Upper lobe of right lung (tissue), 1 donor: ENCODE results near the gene PRDX3. TPM values are rescaled to one million over a fixed set of nuclear protein-coding genes. Genes with fewer than 3 reads are reported as not detected.
"Not testable (repeated sequence)": the region's sequence is repeated elsewhere in the genome, so short reads cannot be mapped to it uniquely, and the experiment has no call there.

Source experiments
- ATAC-seq: fragments of 200-7000 bp; cut with Tn5 transposase; one replicate; pipeline ENCODE4 v1.9.1; 2020; ENCODE audit warnings: mild to moderate bottlenecking, moderate library complexity
- DNase-seq: peaks from one replicate; pipeline ENCODE4 v3.0.0-alpha.2; 2020
- H3K27ac ChIP-seq: fragments of 200-600 bp; one replicate; pipeline ENCODE4 v1.8.0; 2022
- H3K27me3 ChIP-seq: fragments of 200-600 bp; one replicate; pipeline ENCODE4 v1.8.0; 2022; ENCODE audit warnings: mild to moderate bottlenecking
- H3K36me3 ChIP-seq: fragments of 200-600 bp; one replicate; pipeline ENCODE4 v1.8.0; 2022
- H3K4me1 ChIP-seq: fragments of 200-600 bp; one replicate; pipeline ENCODE4 v1.8.0; 2022
- H3K4me3 ChIP-seq: fragments of 200-600 bp; one replicate; pipeline ENCODE4 v1.8.0; 2022; ENCODE audit warnings: mild to moderate bottlenecking
- H3K9me3 ChIP-seq: fragments of 200-600 bp; one replicate; pipeline ENCODE4 v1.8.0; 2022
- CTCF ChIP-seq: fragments of 200-600 bp; IDR thresholded peaks from one replicate; pipeline ENCODE4 v1.8.0; 2022; ENCODE audit warnings: antibody characterized with exemption
- intact Hi-C: fragments of 100-400 bp; cut with DNase I; formaldehyde crosslinking; loops from one replicate; pipeline ENCODE4 v1.11.0; 2022
- total RNA-seq: library from RNA; stranded (reverse); fragmentation: NEBNext Ultra II Directional; extraction: Animal tissue kit (Norgen Biotek cat#: 25700); gene quantifications from one replicate; pipeline ENCODE4 v1.2.1, GENCODE V29; 2021
- donor health status: DM: no; HTN: yes; CAD: no; lungs with severe emphysema.

PRDX3 gene
- total RNA-seq, 1 donor from 2014 or later: 76.7 TPM

GRCh38 chr10:119183664-119184412 is 5.2 kb upstream of the PRDX3 start:
- H3K4me1 ChIP-seq: peaks cover 3% of the 10 kb centered on the region
- H3K9me3 ChIP-seq: no peaks in the 10 kb centered on the region
- no peak overlapping the region for H3K27ac ChIP-seq
- intact Hi-C loops: no loop called here
- no peak for ATAC-seq
- H3K36me3 ChIP-seq: no peaks in the 10 kb centered on the region
- no peak for TF ChIP-seq CTCF
- no peak overlapping the region for H3K4me3 ChIP-seq
- no peaks in the 10 kb centered on the region for H3K27me3 ChIP-seq
- peak; percentile 13 for DNase-seq

DNA sequence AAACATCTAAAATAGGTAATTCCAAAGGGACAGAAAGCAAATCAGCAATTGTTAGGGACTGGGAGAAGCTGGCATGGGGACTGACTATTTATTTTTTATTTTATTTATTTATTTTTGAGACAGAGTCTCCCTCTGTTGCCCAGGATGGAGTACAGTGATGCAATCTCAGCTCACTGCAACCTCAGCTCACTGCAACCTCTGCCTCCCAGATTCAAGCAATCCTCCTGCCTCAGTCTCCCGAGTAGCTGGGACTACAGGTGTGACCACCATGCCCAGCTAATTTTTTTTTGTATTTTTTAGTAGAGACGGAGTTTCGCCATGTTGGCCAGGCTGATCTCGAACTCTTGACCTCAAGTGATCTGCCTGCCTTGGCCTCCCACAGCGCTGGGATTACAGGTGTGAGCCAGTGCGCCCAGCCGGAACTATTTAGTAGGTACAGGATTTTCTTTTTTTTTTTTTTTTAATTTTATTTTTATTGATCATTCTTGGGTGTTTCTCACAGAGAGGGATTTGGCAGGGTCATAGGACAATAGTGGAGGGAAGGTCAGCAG is 2.3 kb upstream of the PRDX3 start:
- H3K9me3 ChIP-seq, H3K27ac ChIP-seq, DNase-seq, H3K27me3 ChIP-seq, intact Hi-C loops, ATAC-seq, H3K4me3 ChIP-seq, H3K4me1 ChIP-seq, H3K36me3 ChIP-seq: not testable (repeated sequence)

- Histone ChIP-seq H3K36me3 (peaks cover 23% of the 10 kb centered on the region), H3K4me1 (peaks cover 7% of the 10 kb centered on the region), H3K27ac (peak overlapping the region; percentile 74), H3K4me3 (peak overlapping the region; percentile 65), H3K27me3 (no peaks in the 10 kb centered on the region), H3K9me3 (no peaks in the 10 kb centered on the region)
- ATAC-seq (no peak), DNase-seq (no peak)
- no peak for TF ChIP-seq CTCF
- intact Hi-C loops: no loop called here
Measured at GRCh38 chr10:119177708-119178371, 772 bp downstream of the PRDX3 start.

DNA sequence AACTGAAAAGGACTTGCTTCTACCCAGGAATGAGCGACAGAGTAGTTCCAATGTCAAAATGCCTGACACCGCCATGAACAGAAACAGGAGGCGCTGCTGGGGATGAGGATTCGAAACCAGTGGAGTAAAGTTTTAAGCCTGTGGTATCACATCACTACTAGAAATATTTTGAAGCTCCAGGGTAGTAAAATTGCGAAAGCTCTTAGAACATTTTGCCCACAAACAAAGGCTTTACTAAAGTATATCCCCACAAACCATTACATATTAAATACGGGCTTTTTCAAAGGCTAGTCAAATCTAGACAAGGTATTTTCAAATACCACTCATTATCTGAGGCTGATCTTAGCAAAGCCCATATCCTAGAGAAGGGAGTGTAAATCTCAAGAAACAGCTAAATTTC is 2.4 kb downstream of the PRDX3 start:
- DNase-seq (no peak), ATAC-seq (no peak)
- H3K27me3 ChIP-seq: no peaks in the 10 kb centered on the region
- intact Hi-C loops: no loop called here
- no peak overlapping the region for H3K27ac ChIP-seq
- no peak overlapping the region for H3K4me3 ChIP-seq
- H3K36me3 ChIP-seq: peaks cover 40% of the 10 kb centered on the region
- peaks cover 7% of the 10 kb centered on the region for H3K4me1 ChIP-seq
- H3K9me3 ChIP-seq: no peaks in the 10 kb centered on the region
- TF ChIP-seq CTCF: no peak

- no peaks in the 10 kb centered on the region for H3K9me3 ChIP-seq
- H3K36me3 ChIP-seq: peaks cover 60% of the 10 kb centered on the region
- no peak for ATAC-seq
- H3K4me3 ChIP-seq: no peak overlapping the region
- no peak for DNase-seq
- no peaks in the 10 kb centered on the region for H3K27me3 ChIP-seq
- no peak overlapping the region for H3K27ac ChIP-seq
- H3K4me1 ChIP-seq: peaks cover 6% of the 10 kb centered on the region
- TF ChIP-seq CTCF: no peak
- intact Hi-C loops: no loop called here
Measured at GRCh38 chr10:119174109-119174508, 4.5 kb downstream of the PRDX3 start.

GRCh38 chr10:119167041-119167440 is 11.6 kb downstream of the PRDX3 start:
- H3K36me3 ChIP-seq: peaks cover 49% of the 10 kb centered on the region

More at GRCh38 chr10:119167041-119167440, 11.6 kb downstream of the PRDX3 start:
- ATAC-seq (no peak), DNase-seq (peak; percentile 10)
- no peaks in the 10 kb centered on the region for H3K9me3 ChIP-seq
- intact Hi-C loops: no loop called here
- H3K4me3 ChIP-seq: no peak overlapping the region
- no peaks in the 10 kb centered on the region for H3K27me3 ChIP-seq
- H3K4me1 ChIP-seq: peaks cover 8% of the 10 kb centered on the region
- TF ChIP-seq CTCF: no peak
- peak overlapping the region; percentile 91 for H3K27ac ChIP-seq
